GM21360 (cell line): ENCODE data around the gene POLD3.

Experiments
- ATAC-seq: cut with Tn5 transposase; IDR thresholded peaks from one replicate; pipeline ENCODE4 v1.9.1; 2021; ENCODE audit warnings: mild to moderate bottlenecking, moderate library complexity; ENCODE audit not compliant: unreplicated experiment

Gene POLD3

DNA sequence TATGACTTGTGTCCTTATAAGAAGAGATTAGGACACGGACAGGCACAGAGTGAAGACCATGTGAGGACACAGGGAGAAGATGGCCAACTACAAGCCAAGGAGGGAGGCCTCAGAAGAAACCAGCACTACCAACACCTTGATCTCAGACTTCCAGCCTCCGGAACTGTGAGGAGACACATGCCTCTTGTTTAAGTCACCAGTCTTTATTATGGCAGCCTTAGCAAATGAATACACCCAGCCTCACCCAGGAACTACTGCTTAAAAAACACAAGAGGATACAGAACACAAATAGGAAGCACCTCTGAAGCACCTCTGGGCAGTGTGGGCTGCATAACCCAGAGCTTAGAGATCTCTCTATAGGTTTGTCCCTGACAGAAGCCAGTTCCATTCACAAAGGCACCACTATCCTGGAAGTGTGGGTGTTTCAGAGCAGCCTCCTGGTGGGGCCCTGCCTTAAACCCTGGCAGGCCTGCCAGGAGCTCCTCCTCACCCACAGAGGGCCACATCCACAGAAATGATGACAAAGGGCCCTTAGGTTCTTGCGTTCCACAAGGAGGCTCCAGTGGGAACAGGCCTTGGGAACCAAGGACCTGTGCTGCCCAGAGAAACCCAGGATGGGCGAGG is 80.1 kb downstream of the POLD3 start:
- no peak for ATAC-seq

DNA sequence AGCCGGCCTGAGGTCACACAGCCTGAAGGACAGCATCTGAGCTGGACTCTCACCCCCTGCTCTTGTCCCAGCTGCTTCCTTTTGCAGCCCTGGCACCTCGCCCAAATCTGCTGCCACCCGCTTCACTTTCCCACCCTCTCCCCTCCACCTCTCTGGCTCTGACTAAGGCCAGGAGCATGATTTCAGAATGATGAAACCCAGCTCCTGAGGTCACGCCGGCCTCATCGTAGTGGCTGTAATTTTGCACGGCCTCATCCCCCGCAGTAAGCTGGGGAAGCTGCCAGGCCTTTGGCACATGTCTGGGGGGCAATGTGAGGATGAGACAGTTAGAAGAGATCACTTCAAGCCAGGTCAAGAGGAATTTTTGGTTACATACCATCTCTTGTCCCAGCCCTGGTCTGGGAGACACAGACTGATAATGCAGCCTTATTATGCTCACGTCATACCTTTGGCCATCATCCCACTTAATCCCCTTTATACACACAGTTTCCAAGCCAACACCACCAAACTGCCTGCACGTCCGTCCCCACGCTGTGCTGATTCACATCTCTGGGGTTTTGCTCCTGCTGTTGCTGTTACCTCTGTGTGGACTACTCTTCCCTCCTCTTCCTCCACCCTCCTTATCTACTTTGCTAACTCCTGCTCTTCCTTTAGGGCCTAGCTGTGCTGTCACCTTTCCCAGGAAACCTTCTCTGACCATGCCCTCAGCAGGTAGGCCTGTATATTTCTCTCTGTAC is 80.7 kb downstream of the POLD3 start:
- ATAC-seq = no peak

DNA sequence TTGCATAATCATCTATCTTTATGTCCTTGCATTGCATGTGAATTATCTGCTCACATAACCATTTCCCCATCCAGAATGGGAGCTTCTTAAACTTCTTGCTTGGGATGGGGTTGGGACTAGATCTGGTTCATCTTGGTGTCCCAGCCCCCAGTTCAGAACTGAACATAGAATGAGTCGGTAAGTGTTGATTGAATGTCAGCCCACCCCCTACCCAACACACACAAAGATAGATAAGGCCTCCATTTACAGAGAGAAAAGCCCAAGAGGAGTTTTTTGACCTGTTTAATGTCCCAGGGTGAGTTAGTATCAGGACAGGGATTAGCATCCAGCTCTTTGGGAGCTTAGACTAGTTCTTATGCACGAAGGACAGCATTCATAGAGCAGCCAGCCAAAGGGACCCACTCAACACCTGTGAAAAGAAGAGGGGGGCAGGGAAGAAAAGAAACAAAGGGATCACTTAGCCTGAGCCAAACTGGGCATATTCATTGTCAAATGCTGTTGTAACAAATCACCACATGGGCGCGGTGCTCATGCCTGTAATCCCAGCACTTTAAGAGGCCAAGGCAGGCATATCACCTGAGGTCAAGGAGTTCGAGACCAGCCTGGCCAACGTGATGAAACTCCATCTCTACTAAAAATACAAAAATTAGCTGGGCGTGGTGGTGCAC is 81.4 kb downstream of the POLD3 start:
- ATAC-seq = no peak

DNA sequence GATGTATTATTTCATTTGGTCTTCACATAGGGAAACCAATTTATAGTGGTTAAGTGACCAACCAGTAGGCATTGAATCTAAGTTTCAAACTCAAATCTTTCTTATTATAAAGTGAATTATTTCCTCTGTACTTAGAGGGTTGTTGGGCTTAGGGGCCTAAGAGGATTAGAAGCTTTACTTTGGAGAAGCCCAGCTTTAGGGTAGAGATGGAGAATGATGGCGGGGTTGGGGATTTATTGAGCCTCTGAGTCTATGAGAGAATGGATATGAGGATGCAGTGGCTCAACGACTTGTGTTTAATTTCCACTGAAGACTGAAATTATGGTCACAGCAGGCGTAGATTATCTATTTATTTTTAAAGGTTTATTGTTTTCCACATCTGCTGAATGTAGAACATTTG is 83.4 kb downstream of the POLD3 start:
- ATAC-seq = no peak

DNA sequence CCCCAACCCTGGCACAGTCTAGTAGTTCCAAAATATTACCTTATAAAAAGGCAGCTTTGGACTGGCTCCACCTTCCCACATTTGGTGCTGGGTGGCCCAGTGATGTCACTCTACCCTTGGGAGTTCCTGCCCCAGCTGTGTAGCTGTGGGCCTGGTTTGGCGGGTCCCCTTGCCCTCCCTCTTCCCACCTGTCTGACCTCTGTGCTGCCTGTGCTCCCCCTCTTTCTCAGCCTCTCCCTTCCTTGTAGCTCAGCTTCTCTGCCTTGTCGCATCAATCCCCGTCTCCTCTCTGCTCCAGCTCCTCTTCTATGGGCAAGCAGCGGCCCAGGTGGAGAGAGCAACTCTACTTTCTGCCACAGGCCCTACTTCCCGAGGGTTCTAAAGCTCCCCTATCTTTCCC is 84.2 kb downstream of the POLD3 start:
- no peak for ATAC-seq

DNA sequence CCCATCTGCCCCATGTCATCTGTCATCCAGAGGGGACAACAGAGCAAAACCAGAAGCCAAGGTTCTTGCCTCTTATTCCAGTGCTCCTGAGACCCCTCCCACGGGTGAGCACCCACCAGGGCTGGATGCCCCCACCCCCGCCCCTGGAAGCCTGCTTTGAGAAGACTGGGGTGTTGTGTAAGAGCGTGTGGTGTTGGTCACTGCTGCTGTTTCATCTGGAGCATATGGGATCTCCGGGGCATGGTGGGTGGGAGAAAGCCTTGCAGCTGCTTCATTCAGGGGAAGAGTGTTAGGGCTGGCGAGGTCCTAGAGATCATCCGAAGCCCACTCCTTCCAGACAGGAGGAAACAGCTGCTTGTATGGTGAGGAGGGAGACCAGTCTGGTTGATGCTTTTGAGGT is 84.7 kb downstream of the POLD3 start:
- no peak for ATAC-seq

DNA sequence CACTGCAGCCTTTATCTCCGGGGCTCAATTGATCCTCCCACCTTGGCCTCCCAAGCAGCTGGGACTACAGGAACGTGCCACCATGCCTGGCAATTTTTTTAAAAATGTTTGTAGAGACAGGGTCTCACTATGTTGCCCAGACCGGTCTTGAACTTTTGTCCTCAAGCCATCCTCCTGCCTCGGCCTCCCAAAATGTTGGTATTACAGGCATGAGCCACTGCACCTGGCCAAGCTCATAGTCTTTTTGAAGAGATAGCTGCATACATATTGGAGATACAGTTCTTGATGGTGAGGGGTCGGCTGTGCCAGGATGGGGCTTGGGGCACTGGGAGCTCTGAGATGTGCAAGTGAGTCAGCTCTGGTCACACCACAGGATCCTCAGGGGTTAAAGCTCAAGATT is 85.7 kb downstream of the POLD3 start:
- no peak for ATAC-seq

DNA sequence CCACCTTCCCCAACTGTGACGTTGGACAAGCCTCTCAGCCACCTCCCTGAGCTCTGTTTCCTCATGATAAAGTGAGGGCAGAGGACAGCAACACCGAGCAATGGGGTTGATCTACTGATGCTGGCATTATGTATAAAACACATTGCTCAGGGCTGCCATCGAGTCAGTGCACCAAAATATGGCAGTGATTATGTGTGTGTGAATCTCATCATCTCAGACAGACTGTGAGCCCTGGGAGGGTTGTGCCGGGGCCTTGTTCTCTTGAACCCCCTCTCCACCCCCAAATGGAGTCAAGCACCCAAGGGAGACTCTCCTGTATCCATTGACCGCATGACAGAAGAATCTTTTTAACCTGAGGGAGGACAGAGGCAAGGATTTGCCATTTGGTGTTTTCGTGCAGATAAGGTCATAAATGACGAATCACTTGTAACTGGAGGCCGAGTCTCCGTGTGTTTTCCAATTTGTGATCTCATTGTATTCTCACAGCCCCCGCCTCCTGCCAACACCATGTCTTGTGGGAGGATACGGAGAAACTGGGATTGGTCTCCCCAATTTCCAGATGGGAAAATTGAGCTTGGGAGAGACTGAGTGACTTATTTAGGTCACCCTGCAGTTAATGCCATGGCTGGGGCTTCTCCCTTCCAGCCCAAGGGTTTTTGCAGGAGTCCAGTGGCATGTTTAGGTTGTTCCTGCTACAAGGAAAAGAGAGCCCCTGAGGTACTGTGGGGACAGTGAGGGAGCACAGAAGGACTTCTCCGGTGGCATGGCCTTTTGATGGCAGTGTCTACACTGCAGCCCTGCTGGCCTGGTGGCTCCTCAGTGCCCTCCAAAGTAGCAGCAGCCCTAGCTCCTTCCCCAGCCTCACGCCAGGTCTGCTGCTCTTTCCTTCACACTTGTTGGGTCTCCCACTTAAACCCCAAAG is 86.5 kb downstream of the POLD3 start:
- no peak for ATAC-seq

DNA sequence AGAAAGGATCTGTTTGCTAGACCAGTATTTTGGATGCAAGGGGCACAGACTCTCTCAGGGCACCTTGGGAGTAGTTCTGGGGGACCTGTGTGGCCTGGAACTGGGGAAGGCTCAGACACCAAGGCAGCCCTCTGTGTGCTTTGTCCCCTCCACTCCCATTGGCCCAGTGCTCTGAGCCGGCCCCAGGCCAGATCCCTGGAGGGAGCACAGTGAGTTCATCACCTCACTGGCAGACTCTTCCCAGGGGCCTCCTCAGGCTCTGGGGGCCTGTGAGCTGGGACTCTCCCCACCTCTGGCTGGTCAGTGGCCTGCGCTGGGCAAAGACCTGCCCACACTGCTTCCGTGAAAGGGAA is 87.1 kb downstream of the POLD3 start:
- ATAC-seq = no peak

DNA sequence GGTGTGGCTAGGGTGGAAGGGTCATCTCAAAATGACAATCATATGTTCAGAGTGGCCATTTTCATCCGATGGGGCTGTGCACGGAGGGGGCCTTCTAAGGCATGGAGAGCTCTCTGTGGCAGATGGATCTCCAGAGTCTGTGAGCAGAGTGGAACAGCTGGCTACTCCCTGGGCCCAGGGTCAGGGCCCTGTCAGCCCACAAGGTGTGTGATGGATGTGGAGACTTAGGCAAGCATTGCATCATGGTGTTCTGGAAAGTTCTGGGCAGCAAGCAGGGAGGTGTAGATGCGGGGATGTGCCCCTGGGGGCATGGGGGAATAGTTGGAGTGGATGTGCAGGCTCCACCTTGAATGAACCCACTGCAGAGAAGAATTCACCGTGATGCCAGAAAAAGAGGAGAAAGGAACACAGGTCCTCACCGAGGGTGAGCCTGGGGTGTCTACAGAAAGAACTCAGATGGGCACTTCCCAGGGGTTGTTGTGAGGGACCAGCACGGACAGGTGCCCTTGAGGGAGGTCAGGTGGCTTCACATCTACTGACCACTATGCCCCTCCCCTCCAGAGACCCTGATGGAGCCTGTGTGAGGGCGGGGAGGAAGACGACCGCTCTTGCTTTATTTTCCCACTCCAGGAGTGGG is 87.8 kb downstream of the POLD3 start:
- ATAC-seq = no peak

DNA sequence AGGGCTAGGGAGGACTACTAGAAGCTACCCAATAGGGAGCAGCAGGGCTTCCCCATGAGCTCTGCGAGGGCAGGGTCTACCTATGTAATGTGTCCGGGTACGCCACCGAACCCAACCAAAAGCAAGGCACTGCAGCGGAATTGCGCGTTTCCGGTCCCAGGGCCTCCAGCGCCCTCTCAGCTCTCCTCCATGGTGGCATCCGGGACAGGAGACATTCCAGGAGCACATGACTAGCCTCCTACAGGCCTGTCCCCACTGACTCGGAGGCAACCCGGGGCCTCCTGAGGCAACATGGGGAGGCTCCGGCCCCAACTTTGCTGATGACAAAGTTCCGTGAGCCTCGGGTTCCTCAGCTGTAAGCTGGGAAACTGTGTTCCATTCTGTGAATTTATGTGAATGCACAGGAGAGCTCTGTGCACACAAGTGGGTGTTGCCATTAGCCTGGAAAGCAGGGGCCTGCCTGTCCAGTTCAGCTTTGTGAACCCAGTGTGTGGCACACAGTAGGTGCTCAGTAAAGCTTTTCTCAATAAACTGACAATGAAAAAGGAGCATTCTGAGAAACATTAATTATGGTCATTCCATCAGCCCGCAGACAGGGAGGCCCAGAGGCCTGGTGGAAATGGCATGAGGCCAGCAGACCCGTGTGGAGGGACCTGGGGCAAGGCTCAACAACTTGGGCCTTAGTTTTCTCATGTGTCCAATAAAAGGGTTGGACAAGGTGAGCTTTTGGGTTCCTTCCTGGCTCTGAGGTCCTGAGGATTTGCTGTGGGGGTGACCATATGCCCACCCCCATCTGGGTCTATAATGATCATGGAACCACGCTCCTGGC is 88.5 kb downstream of the POLD3 start:
- no peak for ATAC-seq

DNA sequence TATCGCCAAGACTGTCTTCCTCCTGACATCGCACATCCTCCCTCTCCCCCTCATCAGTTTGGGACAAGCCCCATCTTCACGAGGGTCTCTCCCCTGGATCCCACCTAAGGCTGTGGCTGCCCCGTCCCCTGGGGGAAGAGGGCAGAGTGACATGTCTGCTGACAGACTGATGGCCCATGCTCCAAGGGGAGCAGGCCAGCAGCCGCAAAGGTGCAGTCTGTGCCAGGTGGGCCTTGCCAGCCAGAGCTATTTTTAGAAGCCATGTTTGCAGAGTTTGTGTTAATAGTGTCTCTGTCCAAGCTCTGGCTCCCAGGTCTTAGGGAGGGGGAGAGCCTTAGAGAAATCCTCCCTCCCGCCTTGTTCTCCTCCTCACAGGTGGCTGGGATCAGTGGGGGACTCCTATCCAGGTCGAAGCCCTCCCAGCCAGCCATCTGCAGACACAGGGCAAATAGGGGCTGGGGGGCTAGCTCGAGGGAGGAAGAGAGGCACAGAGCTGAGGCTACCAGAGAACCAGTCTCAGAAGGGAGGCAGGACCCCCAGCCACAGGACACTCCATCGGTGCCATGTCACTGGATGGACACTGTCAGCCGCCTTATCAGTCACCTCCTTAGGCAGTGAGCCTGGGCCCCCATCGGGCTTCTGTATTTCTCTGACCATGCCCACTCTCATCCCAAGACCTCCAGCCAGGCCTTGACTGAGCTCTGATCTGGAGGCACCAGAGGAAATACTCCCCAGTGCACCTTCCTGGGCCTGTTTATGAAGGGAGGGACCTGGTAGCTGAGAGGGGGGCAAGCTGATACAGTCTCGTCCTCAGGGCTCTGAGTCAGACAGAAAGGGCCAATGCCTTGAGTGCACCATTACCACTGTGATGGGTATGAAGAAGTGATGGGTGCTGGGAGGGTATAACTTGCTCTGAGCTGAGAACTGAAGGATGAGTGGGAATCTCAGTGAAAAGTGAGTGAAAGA is 89.6 kb downstream of the POLD3 start:
- ATAC-seq = no peak

DNA sequence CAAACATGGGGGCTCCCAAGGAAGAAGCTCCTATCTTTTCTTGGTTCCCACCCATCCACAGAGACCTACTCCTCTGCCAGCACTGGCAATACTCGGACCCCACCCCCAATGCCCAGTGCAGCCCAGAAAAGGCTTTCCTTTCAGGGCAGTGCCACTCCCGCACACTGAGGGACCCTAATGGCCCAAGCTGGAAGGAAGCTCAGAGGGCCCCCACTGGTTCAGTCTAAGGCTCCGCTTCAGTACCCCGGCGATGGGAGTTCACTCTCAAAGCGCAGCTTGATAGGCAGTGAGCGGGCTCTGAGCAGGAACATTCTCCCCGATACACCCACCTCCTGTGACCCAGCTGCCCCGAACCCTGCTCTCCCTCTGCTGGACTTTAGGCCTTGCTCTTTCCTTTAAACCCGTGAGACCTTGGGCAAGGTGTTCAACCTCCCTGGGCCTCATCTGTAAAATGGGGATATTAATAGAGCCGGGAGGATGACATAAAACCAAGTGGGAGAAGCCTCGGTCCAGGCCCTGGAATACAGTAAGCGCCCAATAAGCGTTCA is 90.4 kb downstream of the POLD3 start:
- no peak for ATAC-seq

DNA sequence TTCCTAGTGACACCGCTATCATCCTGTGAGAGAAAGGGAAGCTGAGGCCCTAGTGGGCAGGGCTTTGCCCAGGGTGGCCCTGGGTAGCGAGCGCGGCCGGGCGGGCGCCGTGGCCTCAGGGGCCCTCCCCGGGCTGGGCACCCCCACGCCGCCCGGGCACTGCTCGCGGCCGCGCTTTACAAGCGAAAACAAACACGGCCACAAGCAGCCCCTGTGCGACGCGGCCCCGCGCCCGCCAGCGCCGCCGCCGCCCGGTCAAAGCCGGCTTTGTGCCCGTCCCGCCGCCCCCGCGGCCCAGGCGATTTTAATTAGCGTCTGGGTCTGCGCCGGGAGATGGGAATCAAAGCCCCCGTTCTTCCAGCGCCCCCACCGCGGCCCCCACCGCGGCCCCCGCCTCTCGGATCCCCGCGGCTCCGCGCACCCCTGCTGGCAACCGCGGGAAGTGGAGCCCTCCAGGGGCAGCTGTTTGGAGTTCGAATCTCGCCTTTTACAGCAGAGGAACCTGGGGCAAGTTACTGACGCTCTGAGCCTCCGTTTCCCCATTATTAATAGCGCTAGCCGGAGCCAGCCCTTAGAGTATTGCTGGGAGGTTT is 91.0 kb downstream of the POLD3 start:
- ATAC-seq = no peak

DNA sequence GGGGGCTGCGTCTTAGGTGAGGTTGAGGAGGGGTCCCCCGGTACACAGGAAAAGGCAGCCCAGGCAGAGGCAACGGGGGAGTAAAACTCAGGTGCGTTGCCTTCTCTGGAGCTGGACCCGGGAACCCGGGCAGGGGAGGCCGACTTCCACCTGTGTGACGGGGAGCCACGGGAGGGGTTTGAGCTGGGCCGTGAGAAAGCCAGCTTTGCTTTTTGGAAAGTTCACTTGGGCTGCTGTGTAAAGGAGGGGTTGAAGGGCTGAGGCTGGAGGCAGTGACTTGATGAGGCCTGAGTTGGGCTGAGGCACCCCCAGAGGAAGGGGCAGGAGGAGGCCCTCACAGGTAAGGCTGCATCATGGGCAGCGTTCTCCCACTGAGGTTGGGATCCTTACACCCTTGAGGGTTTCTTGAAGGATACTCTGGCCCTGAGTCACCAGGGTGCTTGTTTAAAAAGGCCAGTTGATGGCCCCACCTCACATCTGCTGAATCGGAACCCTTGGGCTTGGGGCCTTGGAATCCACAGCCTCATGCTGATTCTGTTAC is 91.6 kb downstream of the POLD3 start:
- ATAC-seq = no peak

DNA sequence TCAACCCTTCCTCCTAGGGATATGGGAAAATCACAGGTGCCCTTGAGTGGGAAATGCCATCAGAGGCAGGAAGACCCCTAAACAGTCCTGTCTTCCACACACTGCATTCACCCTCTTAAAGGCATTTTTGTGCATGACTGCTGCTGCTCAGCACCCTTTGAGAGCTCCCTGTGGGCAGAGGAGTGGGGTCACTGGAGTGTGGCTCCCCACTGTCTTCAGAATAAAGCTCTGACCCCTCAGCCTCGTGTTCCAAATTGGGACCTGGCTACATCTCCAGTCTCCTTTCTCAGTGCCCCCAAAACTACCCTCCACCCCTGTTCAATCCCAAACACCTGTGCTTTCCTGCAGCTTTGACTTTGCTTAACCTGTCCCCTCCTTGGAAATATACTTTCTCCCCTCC is 92.3 kb downstream of the POLD3 start:
- ATAC-seq = no peak

DNA sequence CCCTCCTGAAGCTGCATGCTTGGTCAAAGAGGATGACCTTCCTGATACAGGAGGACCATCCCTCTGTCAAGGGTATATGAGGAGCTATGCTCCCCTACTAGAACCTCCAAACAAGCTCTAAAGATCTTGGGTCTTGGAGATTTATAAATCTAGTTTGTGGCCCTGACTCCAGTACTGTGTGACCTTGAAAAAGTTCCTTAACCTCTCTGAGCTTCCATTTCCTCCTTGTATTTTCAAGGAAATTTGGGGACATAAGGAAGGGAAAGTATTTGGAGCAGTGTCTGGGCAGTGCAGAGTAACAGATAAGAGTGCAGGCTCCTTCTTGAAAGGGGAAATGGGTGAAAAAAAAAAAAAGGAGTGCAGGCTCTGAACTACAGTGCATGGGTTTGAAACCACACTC is 93.0 kb downstream of the POLD3 start:
- ATAC-seq = no peak

DNA sequence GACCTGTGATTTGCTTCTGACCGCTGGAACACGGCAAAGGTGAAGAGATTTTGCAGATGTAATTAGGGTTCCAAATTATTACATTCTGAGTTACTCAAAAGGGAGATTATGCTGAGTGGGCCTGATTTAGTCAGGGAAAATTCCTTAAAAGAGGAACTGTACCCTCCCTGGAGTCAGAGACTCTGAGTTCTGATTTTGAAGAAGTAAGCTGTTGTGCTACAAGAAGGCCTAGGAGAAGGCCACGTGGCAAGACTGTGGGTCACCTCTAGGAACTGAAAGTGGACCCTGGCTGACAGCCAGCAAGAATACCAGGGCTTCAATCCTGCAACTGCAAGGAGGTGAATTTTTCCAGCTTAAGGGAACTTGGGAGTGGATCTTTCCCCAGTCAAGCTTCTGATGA is 93.5 kb downstream of the POLD3 start:
- no peak for ATAC-seq
